H1 (cell line): ENCODE data around the gene SLC16A9. TPM values are rescaled to one million over a fixed set of nuclear protein-coding genes. Genes with fewer than 3 reads are reported as not detected.

Experiments
- CTCF ChIA-PET: fragments of 300-600 bp; sonication (Branson Sonifier 250); formaldehyde crosslinking; loops from one replicate; lab custom pipeline; 2021; ENCODE audit not compliant: partially characterized antibody; lab: Charles Lee
- POLR2A ChIA-PET: fragments of 300-600 bp; sonication (Branson Sonifier 250); formaldehyde crosslinking; loops from one replicate; lab custom pipeline; 2021; ENCODE audit warnings: inconsistent platforms; ENCODE audit not compliant: partially characterized antibody; lab: Charles Lee
- DNase-seq, 2 experiments: peaks; one replicate each; pipeline versions ENCODE4 v3.0.0 to v3.0.0-alpha.2; 2010 to 2022; ENCODE audit warnings: low spot score in 2 of 2, low read depth in 1 of 2, mixed read lengths in 1 of 2
- FAIRE-seq: peaks from 2 replicates; lab custom pipeline; 2011; peaks lifted over from hg19 to GRCh38; lab: Jason Lieb, UNC
- H2AFZ ChIP-seq: 2 replicates; pipeline ENCODE4 v1.8.1; 2012; ENCODE audit warnings: low read length, inconsistent platforms
- H2AK5ac ChIP-seq: 2 replicates; pipeline ENCODE4 v1.6.1; 2013; ENCODE audit warnings: low read depth, low read length
- H2BK120ac ChIP-seq: replicated peaks from 2 replicates; pipeline ENCODE3; 2013; ENCODE audit warnings: low read depth, low read length, inconsistent platforms
- H2BK12ac ChIP-seq: 2 replicates; pipeline ENCODE4 v1.6.1; 2013; ENCODE audit warnings: low read depth, low read length
- H2BK15ac ChIP-seq: 2 replicates; pipeline ENCODE4 v1.6.1; 2013; ENCODE audit warnings: low read length
- H2BK20ac ChIP-seq: 2 replicates; pipeline ENCODE4 v1.6.1; 2013; ENCODE audit warnings: low read length
- H2BK5ac ChIP-seq: 2 replicates; pipeline ENCODE4 v1.6.1; 2013; ENCODE audit warnings: low read depth, low read length
- H3K14ac ChIP-seq: 2 replicates; pipeline ENCODE4 v1.6.1; 2013; ENCODE audit warnings: inconsistent platforms; ENCODE audit not compliant: insufficient read length
- H3K18ac ChIP-seq: 2 replicates; pipeline ENCODE4 v1.6.1; 2013; ENCODE audit warnings: low read length; ENCODE audit errors: extremely low read depth
- H3K23ac ChIP-seq: 2 replicates; pipeline ENCODE4 v1.6.1; 2013; ENCODE audit warnings: inconsistent platforms; ENCODE audit not compliant: insufficient read length
- H3K23me2 ChIP-seq: 2 replicates; pipeline ENCODE4 v1.6.1; 2013; ENCODE audit warnings: low read depth, low read length
- H3K27ac ChIP-seq: 2 replicates; pipeline ENCODE4 v1.6.1; 2011; ENCODE audit warnings: low read depth, low read length, inconsistent platforms
- H3K27me3 ChIP-seq, 4 experiments: replicated peaks in 1 of 4; 1 replicate in 1 of 4; 2 replicates in 3 of 4; pipeline versions ENCODE4 v1.6.1 to v1.8.1; 2011 to 2013; ENCODE audit warnings: low read length in 3 of 4, mild to moderate bottlenecking in 3 of 4, inconsistent platforms in 2 of 4, mixed read lengths in 2 of 4, moderate library complexity in 1 of 4; ENCODE audit not compliant: control insufficient read depth in 3 of 4, insufficient read depth in 3 of 4; ENCODE audit errors: extremely low read depth in 1 of 4
- H3K36me3 ChIP-seq, 4 experiments: 2 replicates each; pipeline versions ENCODE4 v1.6.1 to v1.8.1; 2011 to 2013; ENCODE audit warnings: mild to moderate bottlenecking in 4 of 4, low read length in 3 of 4, moderate library complexity in 2 of 4, control low read depth in 1 of 4, inconsistent platforms in 1 of 4; ENCODE audit not compliant: insufficient read depth in 4 of 4, control insufficient read depth in 2 of 4
- H3K4ac ChIP-seq: replicated peaks from 2 replicates; pipeline ENCODE3; 2013; ENCODE audit warnings: low read length, low read depth, mixed read lengths, inconsistent platforms; ENCODE audit not compliant: insufficient read length
- H3K4me1 ChIP-seq, 4 experiments: replicated peaks in 1 of 4; 1 replicate in 1 of 4; 2 replicates in 3 of 4; pipeline versions ENCODE4 v1.6.1 to v1.8.1; 2011 to 2013; ENCODE audit warnings: low read length in 3 of 4, inconsistent platforms in 2 of 4, mixed read lengths in 1 of 4; ENCODE audit not compliant: insufficient read depth in 4 of 4, control insufficient read depth in 3 of 4
- H3K4me2 ChIP-seq, 2 experiments: 2 replicates each; pipeline versions ENCODE4 v1.6.1 to v1.8.1; 2011 to 2013; ENCODE audit warnings: low read depth in 2 of 2, low read length in 2 of 2, control low read depth in 1 of 2, inconsistent platforms in 1 of 2, mild to moderate bottlenecking in 1 of 2; ENCODE audit not compliant: insufficient read depth in 1 of 2
- H3K4me3 ChIP-seq, 4 experiments: fragments of 200-600, 300-600 bp in 1 of 4; sonication (generic), shearing (Covaris generic), sonication (Bioruptor Twin) in 1 of 4; 2 replicates each; pipeline versions ENCODE4 v1.5.1 to v1.8.1; 2011 to 2016; ENCODE audit warnings: low read length in 4 of 4, low read depth in 3 of 4, control low read depth in 2 of 4, inconsistent platforms in 2 of 4, mild to moderate bottlenecking in 2 of 4, mixed read lengths in 1 of 4, moderate library complexity in 1 of 4; ENCODE audit not compliant: insufficient read depth in 2 of 4; ENCODE audit errors: extremely low read depth in 1 of 4
- H3K56ac ChIP-seq: replicated peaks from 2 replicates; pipeline ENCODE3; 2013; ENCODE audit warnings: low read depth, mild to moderate bottlenecking, mixed read lengths, low read length, inconsistent platforms; ENCODE audit not compliant: insufficient read length
- H3K79me1 ChIP-seq: 2 replicates; pipeline ENCODE4 v1.6.1; 2013; ENCODE audit warnings: low read depth, low read length, control low read depth
- H3K79me2 ChIP-seq, 2 experiments: 2 replicates each; pipeline versions ENCODE4 v1.6.1 to v1.8.1; 2012 to 2013; ENCODE audit warnings: low read length in 2 of 2, mild to moderate bottlenecking in 2 of 2, inconsistent platforms in 1 of 2; ENCODE audit not compliant: insufficient read depth in 2 of 2, control insufficient read depth in 1 of 2
- H3K9ac ChIP-seq, 4 experiments: replicated peaks in 1 of 4; 1 replicate in 1 of 4; 2 replicates in 3 of 4; pipeline versions ENCODE4 v1.6.1 to v1.8.1; 2011 to 2013; ENCODE audit warnings: low read depth in 3 of 4, low read length in 3 of 4, control low read depth in 2 of 4, mild to moderate bottlenecking in 2 of 4, moderate library complexity in 2 of 4, inconsistent platforms in 1 of 4; ENCODE audit errors: extremely low read depth in 1 of 4
- H3K9me3 ChIP-seq, 2 experiments: 2 replicates each; pipeline versions ENCODE4 v1.6.1 to v1.8.1; 2012 to 2013; ENCODE audit warnings: mild to moderate bottlenecking in 2 of 2, moderate library complexity in 2 of 2, control low read depth in 1 of 2, inconsistent platforms in 1 of 2, low read depth in 1 of 2, low read length in 1 of 2, mixed read lengths in 1 of 2; ENCODE audit not compliant: insufficient read depth in 2 of 2
- H4K20me1 ChIP-seq, 2 experiments: replicated peaks in 1 of 2; 2 replicates each; pipeline versions ENCODE3 to v1.8.1; 2011 to 2013; ENCODE audit warnings: inconsistent platforms in 2 of 2, low read length in 2 of 2, mild to moderate bottlenecking in 1 of 2; ENCODE audit not compliant: insufficient read depth in 2 of 2, control insufficient read depth in 1 of 2
- H4K5ac ChIP-seq: 2 replicates; pipeline ENCODE4 v1.6.1; 2013; ENCODE audit warnings: low read length, low read depth, mixed read lengths, inconsistent platforms; ENCODE audit not compliant: insufficient read length
- H4K8ac ChIP-seq: 2 replicates; pipeline ENCODE4 v1.8.0; 2013; ENCODE audit warnings: mild to moderate bottlenecking, moderate library complexity, low read length, inconsistent platforms; ENCODE audit not compliant: insufficient read depth; ENCODE audit errors: extremely low read depth
- H4K91ac ChIP-seq: replicated peaks from 2 replicates; pipeline ENCODE3; 2013; ENCODE audit warnings: low read length, mixed read lengths, inconsistent platforms; ENCODE audit not compliant: insufficient read length
- CHD1 ChIP-seq: IDR thresholded peaks from 2 replicates; pipeline ENCODE4 v1.6.1; 2012; ENCODE audit warnings: low read depth, low read length, improper control_type of control experiment
- FOSL1 ChIP-seq: IDR thresholded peaks from 2 replicates; pipeline ENCODE4 v1.6.1; 2011; ENCODE audit warnings: mild to moderate bottlenecking, low read depth, low read length, moderate library complexity; ENCODE audit not compliant: insufficient read depth
- POU5F1 ChIP-seq: IDR thresholded peaks from 2 replicates; pipeline ENCODE4 v1.6.1; 2011; ENCODE audit warnings: low read depth, mild to moderate bottlenecking, low read length, moderate library complexity
- RAD21 ChIP-seq, 2 experiments: IDR thresholded peaks in 1 of 2; conservative IDR thresholded peaks in 1 of 2; 2 replicates each; pipeline ENCODE4 v1.6.1; 2011; ENCODE audit warnings: low read depth in 2 of 2, low read length in 2 of 2, improper control_type of control experiment in 1 of 2, inconsistent platforms in 1 of 2, mild to moderate bottlenecking in 1 of 2, moderate library complexity in 1 of 2
- RBBP5 ChIP-seq: IDR thresholded peaks from 2 replicates; pipeline ENCODE4 v1.7.1; 2012; ENCODE audit warnings: low read depth, mild to moderate bottlenecking, inconsistent platforms, low read length, moderate library complexity, borderline replicate concordance
- SIN3A ChIP-seq, 2 experiments: IDR thresholded peaks in 1 of 2; conservative IDR thresholded peaks in 1 of 2; 2 replicates each; pipeline ENCODE4 v1.6.1; 2011 to 2012; ENCODE audit warnings: low read length in 2 of 2, improper control_type of control experiment in 1 of 2, low read depth in 1 of 2, mild to moderate bottlenecking in 1 of 2
- TEAD4 ChIP-seq: IDR thresholded peaks from 2 replicates; pipeline ENCODE4 v1.6.1; 2012; ENCODE audit warnings: low read depth, low read length, inconsistent platforms, mixed read lengths
- YY1 ChIP-seq: IDR thresholded peaks from 2 replicates; pipeline ENCODE4 v1.6.1; 2011; ENCODE audit warnings: low read depth, mild to moderate bottlenecking, low read length
- whole genome bisulfite sequencing, 2 experiments: shearing (Covaris generic) in 1 of 2; methylation state at CpG; one replicate each; pipeline versions ENCODE4 v1.1.6 to v1.1.7; 2013 to 2015; ENCODE audit warnings: low lambda C conversion rate in 2 of 2, mixed read lengths in 2 of 2, inconsistent platforms in 1 of 2, low coverage in 1 of 2, missing lambda C conversion rate in 1 of 2; ENCODE audit not compliant: insufficient replicate concordance in 2 of 2, insufficient coverage in 1 of 2, insufficient read length in 1 of 2; ENCODE audit errors: extremely low coverage in 1 of 2, missing lambda C conversion rate in 1 of 2; 5-methylcytosine and 5-hydroxymethylcytosine counted together
- polyA plus RNA-seq, 7 experiments: library from polyadenylated mRNA; depleted of rRNA in 3 of 7; stranded (reverse) in 5 of 7; unstranded in 2 of 7; fragments of >200 nt in 5 of 7; fragments of 200-250 nt in 2 of 7; gene quantifications; 1 replicate in 5 of 7; 2 replicates in 1 of 7; 4 replicates in 1 of 7; pipeline versions ENCODE4 v1.2.1 to v1.2.3, GENCODE V29; 2011 to 2013; ENCODE audit warnings: missing spikeins in 2 of 7, mixed read lengths in 2 of 7
- total RNA-seq: library from RNA; stranded (reverse); fragmentation: NEBNext Ultra II Directional; extraction: Animal tissue kit (Norgen Biotek cat#: 25700); gene quantifications from 2 replicates; pipeline ENCODE4 v1.2.1, GENCODE V29; 2021
- TF ChIP-seq, protein P1 (sequence below), 3 experiments: IDR thresholded peaks; 1 replicate in 2 of 3; 2 replicates in 1 of 3; pipeline versions ENCODE4 v1.5.1 to v1.6.1; 2011; ENCODE audit warnings: low read length in 3 of 3, mild to moderate bottlenecking in 3 of 3, inconsistent platforms in 2 of 3, low read depth in 1 of 3, moderate library complexity in 1 of 3; ENCODE audit not compliant: insufficient read depth in 1 of 3; ENCODE audit errors: control extremely low read depth in 1 of 3

Gene SLC16A9
- total and polyA plus RNA-seq, 2 of the 8 experiments (the other 6 are each of a cell fraction or from before 2014, with no cell fraction given), result 11.2 to 20.5 TPM

DNA sequence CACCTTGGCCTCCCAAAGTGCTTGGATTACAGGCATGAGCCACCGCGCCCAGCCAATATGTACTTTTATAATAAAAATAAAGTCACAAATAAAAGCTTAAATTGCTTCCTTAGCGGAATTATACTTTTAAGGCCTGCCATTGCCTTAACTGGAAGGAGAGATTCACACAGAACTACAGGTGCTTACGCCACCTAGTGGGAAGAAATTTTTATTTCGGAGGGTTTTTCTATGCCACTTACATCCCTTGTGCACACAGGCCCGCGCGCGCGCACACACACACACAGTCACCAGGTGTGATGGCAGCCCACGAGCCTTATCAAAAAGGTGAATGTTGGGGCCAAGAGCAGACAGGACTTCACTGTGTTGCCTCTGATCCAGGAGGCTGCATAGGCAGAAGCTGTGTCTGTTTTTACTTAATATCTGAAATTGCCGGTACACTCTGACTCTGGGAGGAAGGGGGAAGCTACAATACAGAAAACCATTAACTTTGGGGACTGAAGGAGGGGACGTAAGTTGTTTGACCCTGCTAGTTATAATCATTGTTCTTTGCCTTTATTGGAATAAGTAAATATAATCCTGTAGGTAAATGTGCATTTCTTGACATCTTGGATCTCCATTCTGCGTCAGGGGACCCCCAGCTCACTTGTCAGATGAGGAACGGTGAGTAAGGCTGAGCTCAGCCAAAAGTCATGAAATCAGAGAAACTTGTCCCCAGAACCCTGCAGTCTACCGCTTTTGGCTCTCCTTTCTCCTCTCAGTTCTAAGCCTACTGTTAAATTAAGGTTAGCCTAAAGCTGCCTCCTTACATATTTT is 87.1 kb downstream of the SLC16A9 start:
- H3K23ac ChIP-seq, result no peak overlapping the region
- H3K4me3 ChIP-seq, result no peak overlapping the region
- no peak overlapping the region for H3K4me2 ChIP-seq
- H2BK12ac ChIP-seq, result no peak overlapping the region
- CTCF ChIA-PET, result interaction anchor here (0.7 to 8.5 kb wide), 52 partner anchors 11 to 846 kb away, joined by 3 to 77 read pairs (median 4); no protein-coding TSS in a partner anchor
- H3K79me1 ChIP-seq, result no peaks in the 10 kb centered on the region
- no peak overlapping the region for H2BK5ac ChIP-seq
- H3K23me2 ChIP-seq, result no peaks in the 10 kb centered on the region
- no peak overlapping the region for H3K27ac ChIP-seq
- no peaks in the 10 kb centered on the region for H3K9me3 ChIP-seq
- H3K36me3 ChIP-seq, result no peaks in the 10 kb centered on the region
- H4K91ac ChIP-seq, result no peak overlapping the region
- H2BK120ac ChIP-seq, result no peak overlapping the region
- H3K79me2 ChIP-seq, result no peaks in the 10 kb centered on the region
- no peak overlapping the region for H2BK15ac ChIP-seq
- no peak overlapping the region for H2AFZ ChIP-seq
- no peak overlapping the region for H4K5ac ChIP-seq
- FAIRE-seq, result peak; percentile 48
- no peak overlapping the region for H2BK20ac ChIP-seq
- no peak overlapping the region for H2AK5ac ChIP-seq
- no peak overlapping the region for H3K56ac ChIP-seq
- DNase-seq, result peak in 1 of 2 experiments; percentile 63
- H3K14ac ChIP-seq, result no peak overlapping the region
- H3K18ac ChIP-seq, result no peak overlapping the region
- no peaks in the 10 kb centered on the region for H4K20me1 ChIP-seq
- POLR2A ChIA-PET, result no interaction called here
- H3K4me1 ChIP-seq, result peaks cover 3 to 4% (median 4%) of the 10 kb centered on the region in 4 experiments; a peak in 4 of 7 replicates
- 73% methylated on average over 16 of the region's 16 CpGs; no CpG with 5 or more reads in 1 of the 2 experiments for WGBS, 2 experiments
- H3K4ac ChIP-seq, result no peak overlapping the region
- no peaks in the 10 kb centered on the region for H3K27me3 ChIP-seq
- no peak overlapping the region for H3K9ac ChIP-seq
- no peak overlapping the region; the same call in 1 of the 2 replicates for H4K8ac ChIP-seq
- TF ChIP-seq TEAD4 (no peak), YY1 (no peak), RBBP5 (no peak), POU5F1 (no peak), FOSL1 (no peak), SIN3A (conservative IDR thresholded peaks at IDR 0.05 in 1 of 2, IDR thresholded peaks at IDR 0.05 in 1 of 2; ENCODE audit: low read depth in 1 of 2, low read length in 2 of 2) (no peak), CHD1 (no peak), RAD21 (IDR thresholded peaks at IDR 0.05 in 1 of 2, conservative IDR thresholded peaks at IDR 0.05 in 1 of 2; ENCODE audit: low read depth in 2 of 2, low read length in 2 of 2) (peak; percentile 71 to 72)
- TF ChIP-seq, protein P1, sequence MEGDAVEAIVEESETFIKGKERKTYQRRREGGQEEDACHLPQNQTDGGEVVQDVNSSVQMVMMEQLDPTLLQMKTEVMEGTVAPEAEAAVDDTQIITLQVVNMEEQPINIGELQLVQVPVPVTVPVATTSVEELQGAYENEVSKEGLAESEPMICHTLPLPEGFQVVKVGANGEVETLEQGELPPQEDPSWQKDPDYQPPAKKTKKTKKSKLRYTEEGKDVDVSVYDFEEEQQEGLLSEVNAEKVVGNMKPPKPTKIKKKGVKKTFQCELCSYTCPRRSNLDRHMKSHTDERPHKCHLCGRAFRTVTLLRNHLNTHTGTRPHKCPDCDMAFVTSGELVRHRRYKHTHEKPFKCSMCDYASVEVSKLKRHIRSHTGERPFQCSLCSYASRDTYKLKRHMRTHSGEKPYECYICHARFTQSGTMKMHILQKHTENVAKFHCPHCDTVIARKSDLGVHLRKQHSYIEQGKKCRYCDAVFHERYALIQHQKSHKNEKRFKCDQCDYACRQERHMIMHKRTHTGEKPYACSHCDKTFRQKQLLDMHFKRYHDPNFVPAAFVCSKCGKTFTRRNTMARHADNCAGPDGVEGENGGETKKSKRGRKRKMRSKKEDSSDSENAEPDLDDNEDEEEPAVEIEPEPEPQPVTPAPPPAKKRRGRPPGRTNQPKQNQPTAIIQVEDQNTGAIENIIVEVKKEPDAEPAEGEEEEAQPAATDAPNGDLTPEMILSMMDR (IDR thresholded peaks at IDR 0.05; ENCODE audit: control extremely low read depth in 1 of 3, insufficient read depth in 1 of 3, low read depth in 1 of 3, low read length in 3 of 3), result peak in 2 of 3 experiments; percentile 56 to 59; a peak in 3 of 4 replicates
